ENCODE data around the gene GAS2L1.

GAS2L1 gene

GRCh38 chr22:29275819-29276565 lies 30.5 kb upstream of the GAS2L1 start:
- DNase-seq = no peak

- no peak for DNase-seq
Measured at GRCh38 chr22:29277927-29278326, 28.5 kb upstream of the GAS2L1 start.

- no peak for DNase-seq
Measured at GRCh38 chr22:29284196-29284595, 22.3 kb upstream of the GAS2L1 start.

- DNase-seq = no peak
Measured at GRCh38 chr22:29288837-29289236, 17.6 kb upstream of the GAS2L1 start.

- DNase-seq = no peak
Measured at GRCh38 chr22:29290061-29290460, 16.4 kb upstream of the GAS2L1 start.

GRCh38 chr22:29291215-29291614 lies 15.2 kb upstream of the GAS2L1 start:
- no peak for DNase-seq

- no peak for DNase-seq
Measured at GRCh38 chr22:29292379-29292778, 14.1 kb upstream of the GAS2L1 start.

- no peak for DNase-seq
Measured at GRCh38 chr22:29298641-29299040, 7.8 kb upstream of the GAS2L1 start.

- no peak for DNase-seq
Measured at GRCh38 chr22:29299136-29299900, 7.1 kb upstream of the GAS2L1 start.

- no peak for DNase-seq
Measured at GRCh38 chr22:29300467-29300806, 6.0 kb upstream of the GAS2L1 start.

- DNase-seq = no peak
Measured at GRCh38 chr22:29300807-29301601, 5.4 kb upstream of the GAS2L1 start.

GRCh38 chr22:29301716-29302401 lies 4.6 kb upstream of the GAS2L1 start:
- no peak for DNase-seq

GRCh38 chr22:29302402-29302680 lies 4.1 kb upstream of the GAS2L1 start:
- no peak for DNase-seq

- no peak for DNase-seq
Measured at GRCh38 chr22:29302681-29303465, 3.6 kb upstream of the GAS2L1 start.

- no peak for DNase-seq
Measured at GRCh38 chr22:29305836-29306174, 645 bp upstream of the GAS2L1 start.

- DNase-seq = peak; percentile 83
Measured at GRCh38 chr22:29306835-29307595, 565 bp downstream of the GAS2L1 start.

GRCh38 chr22:29307596-29308147 lies 1.2 kb downstream of the GAS2L1 start:
- DNase-seq = no peak

- no peak for DNase-seq
Measured at GRCh38 chr22:29308148-29308790, 1.8 kb downstream of the GAS2L1 start.

- peak; percentile 68 for DNase-seq
Measured at GRCh38 chr22:29308791-29309262, 2.4 kb downstream of the GAS2L1 start.

GRCh38 chr22:29309332-29310064 lies 3.0 kb downstream of the GAS2L1 start:
- no peak for DNase-seq

All from fibroblast of skin of right biceps (primary cell).